IMR-90 (cell line): Measurements from ENCODE around the gene KCMF1. TPM values are rescaled to one million over a fixed set of nuclear protein-coding genes. Genes with fewer than 3 reads are reported as not detected.

ENCODE experiments used
- ATAC-seq: fragments of 200-7000 bp; cut with Tn5 transposase; 2 replicates; pipeline ENCODE4 v1.9.1; 2020; ENCODE audit warnings: low read depth, mild to moderate bottlenecking, moderate library complexity
- Bru-seq: library from RNA; stranded (reverse); fragments of 400-500 nt; gene quantifications from one replicate; lab custom pipeline; 2021; lab: Mats Ljungman, UMichigan
- BruChase-seq, 2 experiments: library from RNA; stranded (reverse); fragments of 400-500 nt; gene quantifications; one replicate each; lab custom pipeline; 2021; lab: Mats Ljungman, UMichigan
- BruUV-seq: library from RNA; stranded (reverse); fragments of 400-500 nt; replicated peaks from 2 replicates; lab custom pipeline; 2021; lab: Mats Ljungman, UMichigan
- CTCF ChIA-PET: fragments of 300-600 bp; formaldehyde crosslinking; extraction: SDS; loops from one replicate; lab custom pipeline; 2021; ENCODE audit warnings: antibody characterized with exemption; lab: Yijun Ruan, JAX
- POLR2A ChIA-PET: fragments of 300-600 bp; sonication (Branson Sonifier 250); formaldehyde crosslinking; loops from one replicate; lab custom pipeline; 2022; ENCODE audit warnings: antibody characterized with exemption; ENCODE audit not compliant: unreplicated experiment; lab: Charles Lee
- DNase-seq: peaks from one replicate; pipeline ENCODE4 v3.0.0; 2013
- H2AFZ ChIP-seq: replicated peaks from 2 replicates; pipeline ENCODE3; 2013; ENCODE audit warnings: low read length, mild to moderate bottlenecking; ENCODE audit not compliant: poor library complexity
- H2AK5ac ChIP-seq: 2 replicates; pipeline ENCODE4 v1.6.1; 2013; ENCODE audit warnings: low read depth, low read length, inconsistent platforms
- H2AK9ac ChIP-seq: replicated peaks from 2 replicates; pipeline ENCODE3; 2013; ENCODE audit warnings: mild to moderate bottlenecking, low read depth, low read length, moderate library complexity; ENCODE audit not compliant: poor library complexity
- H2BK120ac ChIP-seq: 2 replicates; pipeline ENCODE4 v1.6.1; 2013; ENCODE audit warnings: low read depth, low read length, inconsistent platforms
- H2BK15ac ChIP-seq: 3 replicates; pipeline ENCODE4 v1.6.1; 2013; ENCODE audit warnings: low read depth, low read length, inconsistent platforms
- H2BK20ac ChIP-seq: 2 replicates; pipeline ENCODE4 v1.6.1; 2013; ENCODE audit warnings: low read depth, mild to moderate bottlenecking, inconsistent platforms, low read length, moderate library complexity
- H2BK5ac ChIP-seq: 2 replicates; pipeline ENCODE4 v1.6.1; 2013; ENCODE audit warnings: mild to moderate bottlenecking, low read depth, low read length, inconsistent platforms; ENCODE audit not compliant: poor library complexity, severe bottlenecking
- H3K14ac ChIP-seq: replicated peaks from 2 replicates; pipeline ENCODE4 v1.6.1; 2013; ENCODE audit warnings: low read depth, low read length, inconsistent platforms
- H3K18ac ChIP-seq: 2 replicates; pipeline ENCODE4 v1.6.1; 2013; ENCODE audit warnings: low read depth, low read length, control low read depth
- H3K23ac ChIP-seq: 2 replicates; pipeline ENCODE4 v1.6.1; 2013; ENCODE audit warnings: low read depth, low read length, inconsistent platforms
- H3K27ac ChIP-seq: 2 replicates; pipeline ENCODE4 v1.5.1; 2013; ENCODE audit warnings: mild to moderate bottlenecking, control low read depth, low read length; ENCODE audit not compliant: insufficient read depth
- H3K27me3 ChIP-seq: 2 replicates; pipeline ENCODE4 v1.6.1; 2013; ENCODE audit warnings: low read length; ENCODE audit not compliant: control insufficient read depth, insufficient read depth
- H3K36me3 ChIP-seq: 2 replicates; pipeline ENCODE4 v1.6.1; 2013; ENCODE audit warnings: low read length, mixed read lengths; ENCODE audit not compliant: control insufficient read depth, insufficient read depth
- H3K4ac ChIP-seq: 2 replicates; pipeline ENCODE4 v1.6.1; 2013; ENCODE audit warnings: low read depth, low read length, inconsistent platforms
- H3K4me1 ChIP-seq: 2 replicates; pipeline ENCODE4 v1.6.1; 2013; ENCODE audit warnings: low read length, mixed read lengths; ENCODE audit not compliant: control insufficient read depth, insufficient read depth
- H3K4me2 ChIP-seq: 2 replicates; pipeline ENCODE4 v1.6.1; 2013; ENCODE audit warnings: low read depth, mild to moderate bottlenecking, control low read depth, low read length, moderate library complexity
- H3K4me3 ChIP-seq: 2 replicates; pipeline ENCODE4 v1.5.1; 2013; ENCODE audit warnings: low read depth, mild to moderate bottlenecking, control low read depth, low read length, moderate library complexity; ENCODE audit not compliant: insufficient read depth
- H3K56ac ChIP-seq: 2 replicates; pipeline ENCODE4 v1.6.1; 2013; ENCODE audit warnings: low read length, inconsistent platforms; ENCODE audit not compliant: insufficient read depth; ENCODE audit errors: extremely low read depth
- H3K79me1 ChIP-seq, 2 experiments: 2 replicates each; pipeline ENCODE4 v1.6.1; 2013; ENCODE audit warnings: low read length in 2 of 2, inconsistent platforms in 1 of 2, low read depth in 1 of 2
- H3K9ac ChIP-seq: 2 replicates; pipeline ENCODE4 v1.6.1; 2013; ENCODE audit warnings: low read depth, low read length, control low read depth
- H3K9me1 ChIP-seq: 2 replicates; pipeline ENCODE4 v1.6.1; 2013; ENCODE audit warnings: low read length, inconsistent platforms; ENCODE audit not compliant: insufficient read depth
- H3K9me3 ChIP-seq: 2 replicates; pipeline ENCODE4 v1.6.1; 2013; ENCODE audit warnings: low read length; ENCODE audit not compliant: control insufficient read depth, insufficient read depth
- H4K20me1 ChIP-seq: 2 replicates; pipeline ENCODE4 v1.6.1; 2013; ENCODE audit warnings: low read length, inconsistent platforms; ENCODE audit not compliant: insufficient read depth
- H4K5ac ChIP-seq: 2 replicates; pipeline ENCODE4 v1.6.1; 2013; ENCODE audit warnings: mild to moderate bottlenecking, low read depth, low read length, control low read depth
- H4K8ac ChIP-seq, 2 experiments: 2 replicates each; pipeline ENCODE4 v1.6.1; 2013; ENCODE audit warnings: low read depth in 2 of 2, low read length in 2 of 2, control low read depth in 1 of 2, inconsistent platforms in 1 of 2
- H4K91ac ChIP-seq: 2 replicates; pipeline ENCODE4 v1.6.1; 2013; ENCODE audit warnings: low read depth, low read length, inconsistent platforms; ENCODE audit not compliant: insufficient read depth
- BHLHE40 ChIP-seq: fragments of 150-350 bp; IDR thresholded peaks from 2 replicates; pipeline ENCODE4 v1.6.1; 2016; ENCODE audit warnings: mild to moderate bottlenecking, low read depth, low read length
- MAZ ChIP-seq: IDR thresholded peaks from 2 replicates; pipeline ENCODE4 v1.6.1; 2012; ENCODE audit warnings: low read depth, mild to moderate bottlenecking, low read length, improper control_type of control experiment, moderate library complexity, borderline replicate concordance
- NFE2L2 ChIP-seq: fragments of 150-350 bp; IDR thresholded peaks from 2 replicates; pipeline ENCODE4 v1.6.1; 2016; ENCODE audit warnings: low read depth, mild to moderate bottlenecking, low read length
- POLR2A ChIP-seq: IDR thresholded peaks from 2 replicates; pipeline ENCODE4 v1.6.1; 2012; ENCODE audit warnings: mild to moderate bottlenecking, low read depth, low read length
- WGBS, 2 experiments: methylation state at CpG; one replicate each; pipeline versions ENCODE4 v1.1.5 to v1.1.7; 2013; ENCODE audit warnings: missing lambda C conversion rate in 2 of 2; ENCODE audit not compliant: insufficient read length in 1 of 2; ENCODE audit errors: extremely low coverage in 2 of 2; 5-methylcytosine and 5-hydroxymethylcytosine counted together
- dilution Hi-C: fragments of 300-500 bp; cut with HindIII; formaldehyde crosslinking; loops from one replicate; pipeline ENCODE4 v1.14.3; 2018; ENCODE audit warnings: low sequenced_read_pairs; ENCODE audit not compliant: unreplicated experiment
- in situ Hi-C: fragments of 300-500 bp; cut with MboI; formaldehyde crosslinking; loops from 3 replicates; pipeline ENCODE4 v1.14.3; 2019; ENCODE audit warnings: low sequenced_read_pairs, inconsistent platforms, mixed read lengths
- intact Hi-C: fragments of 100-400 bp; cut with micrococcal nuclease; formaldehyde crosslinking; loops from 2 replicates; pipeline ENCODE4 v1.10.0; 2022
- long read RNA-seq: library from polyadenylated mRNA; unstranded; transcript quantifications from one replicate; pipeline ENCODE4 v2.0.0, GENCODE V29; 2021; ENCODE audit not compliant: unreplicated experiment
- polyA plus RNA-seq, 3 experiments: library from polyadenylated mRNA; depleted of rRNA; stranded (reverse); fragments of >200 nt; gene quantifications; 2 replicates each; pipeline ENCODE4 v1.2.3, GENCODE V29; 2012; ENCODE audit warnings: low replicate concordance in 1 of 3
- total RNA-seq: library from RNA; depleted of rRNA; stranded (reverse); fragments of >200 nt; gene quantifications from 2 replicates; pipeline ENCODE4 v1.2.3, GENCODE V29; 2012; rRNA removed

Gene KCMF1
- total RNA-seq (108 and 118 TPM in 2 replicates), polyA plus RNA-seq (2012; rRNA removed) (49.6 and 49.9 TPM in 2 replicates), Bru-seq, nascent RNA (percentile 97 among the genes with signal in this experiment), BruChase-seq, experiment 1, labeled RNA remaining after a 6-hour chase (percentile 98 among the genes with signal in this experiment), BruChase-seq, experiment 2, labeled RNA remaining after a 2-hour chase (percentile 95 among the genes with signal in this experiment)
- 7.8 and 8.4 TPM in 2 replicates for polyA plus RNA-seq (2012; cell fraction: cytosol; rRNA removed)
- polyA plus RNA-seq (2012; cell fraction: nucleus; rRNA removed; ENCODE audit: low replicate concordance), result 5.9 and 39.0 TPM in 2 replicates
- long read RNA-seq, full-length matches to known transcripts, result 81 of 96 reads
- long read RNA-seq, partial matches to known transcripts, result 2 of 96 reads
- long read RNA-seq, other reads (novel, unspliced or antisense), result 13 of 96 reads

DNA sequence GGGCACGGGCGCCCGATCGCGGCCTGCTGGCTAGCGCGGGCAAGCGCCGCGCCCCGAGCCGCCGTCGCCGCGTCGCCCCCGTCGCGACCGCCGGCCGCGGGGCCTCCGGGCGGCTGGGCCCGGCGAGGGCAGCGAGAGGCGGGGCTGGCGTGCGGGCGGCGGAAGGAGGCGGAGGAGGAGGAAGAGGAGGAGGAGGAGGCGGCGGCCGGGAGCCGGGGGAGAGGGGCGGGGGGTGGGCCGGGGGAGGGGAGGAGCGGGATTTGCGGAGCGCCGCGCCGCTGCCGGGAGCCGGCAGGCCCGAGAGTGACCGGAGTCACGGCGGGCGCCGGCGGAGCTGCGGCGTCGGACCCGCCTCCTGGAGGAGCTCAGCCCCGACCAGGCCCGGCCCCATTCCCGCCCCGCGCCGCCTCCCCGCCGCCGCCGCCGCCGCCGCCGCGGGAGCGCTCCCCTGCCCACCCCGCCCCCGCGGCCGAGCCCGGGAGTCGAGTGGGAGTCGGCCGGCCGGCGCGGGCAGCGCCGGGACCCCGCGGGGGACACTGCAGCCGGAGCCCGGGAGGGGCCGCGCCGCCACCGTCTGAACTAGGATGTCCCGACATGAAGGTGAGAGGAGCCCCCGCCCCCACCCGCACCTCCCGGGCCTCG is at the start of gene KCMF1:
Gene KCMF1 (plus strand): TSS at position 294 of the 642 bp plus-strand sequence. CDS start 291 bp downstream, at position 585.
- POLR2A ChIA-PET, result interaction anchor here (1.0 kb wide), 1 partner anchor 12 kb away, joined by 3 read pairs; no protein-coding TSS in a partner anchor

More for the DNA sequence above, at the start of gene KCMF1:
- Histone ChIP-seq H2BK15ac (peak within 1 kb of the TSS; percentile 13; the same call in 2 of the 3 replicates), H3K4ac (peak within 1 kb of the TSS; percentile 96), H3K79me1 (peaks cover 4 to 40% of the 10 kb centered on the region in 2 experiments; a peak in 3 of 4 replicates), H4K20me1 (peaks cover 38% of the 10 kb centered on the region), H3K14ac (peak within 1 kb of the TSS; percentile 100), H2BK20ac (0 out of 2 replicates have a peak within 1 kb of the TSS, but pooled peaks have one; percentile 38), H3K9me3 (no peaks in the 10 kb centered on the region), H3K4me2 (peak within 1 kb of the TSS; percentile 100), H3K36me3 (peaks cover 8% of the 10 kb centered on the region; the same call in 1 of the 2 replicates), H3K27ac (peak within 1 kb of the TSS; percentile 97), H3K27me3 (no peaks in the 10 kb centered on the region), H3K18ac (peak within 1 kb of the TSS; percentile 87), H4K8ac (peak within 1 kb of the TSS; percentile 39 to 91), H3K9me1 (peaks cover 7% of the 10 kb centered on the region), H4K91ac (peak within 1 kb of the TSS; percentile 95), H3K4me1 (peaks cover 5% of the 10 kb centered on the region), H3K4me3 (peak within 1 kb of the TSS; percentile 100), H3K9ac (peak within 1 kb of the TSS; percentile 99), H2BK120ac (peak within 1 kb of the TSS; percentile 88), H2AK5ac (peak within 1 kb of the TSS; percentile 88), H3K23ac (peak within 1 kb of the TSS; percentile 100), H3K56ac (peak within 1 kb of the TSS; percentile 92), H2AFZ (peak within 1 kb of the TSS; percentile 82), H2BK5ac (peak within 1 kb of the TSS; percentile 98), H4K5ac (peak within 1 kb of the TSS; percentile 91), H2AK9ac (peak within 1 kb of the TSS; percentile 96)
- intact Hi-C loops (loop anchor here (2.0 kb wide), 1 partner anchor 44 kb away; no protein-coding TSS in a partner anchor), dilution Hi-C loops (no loop called here), in situ Hi-C loops (no loop called here)
- peak; percentile 84 for ATAC-seq
- BruUV-seq, result no TSS peak
- CTCF ChIA-PET, result no interaction called here
- TF ChIP-seq MAZ (peak; percentile 16; the same call in 1 of the 2 replicates), POLR2A (peak; percentile 51; the same call in 1 of the 2 replicates), NFE2L2 (no peak), BHLHE40 (no peak)
- 1% methylated on average over 14 of the region's 102 CpGs; no CpG with 5 or more reads in 1 of the 2 experiments for WGBS, 2 experiments
- peak; percentile 74 for DNase-seq
